ENCODE data around the gene PCDH12.

DNA sequence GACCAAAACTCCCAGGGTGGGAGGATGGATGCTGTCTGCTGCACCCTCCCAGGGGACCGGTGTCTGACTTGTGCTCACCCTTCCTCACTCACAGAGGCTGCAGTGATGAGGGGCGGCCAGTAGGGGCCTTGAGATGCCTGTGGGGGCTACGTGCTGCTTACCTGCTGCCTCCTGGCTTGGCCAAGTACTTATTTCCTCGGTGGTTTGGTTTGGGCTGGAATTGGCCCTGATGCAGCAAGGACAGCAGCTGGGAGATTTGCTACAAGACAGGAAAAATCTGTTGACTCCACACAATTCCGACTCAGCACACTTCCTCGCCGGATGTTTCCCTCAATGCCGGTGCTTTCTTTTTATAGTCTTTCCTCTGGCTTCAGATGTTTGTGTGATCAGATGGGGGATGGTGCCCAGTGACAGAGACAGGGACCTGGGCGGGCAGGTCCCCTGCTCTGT, 6.6 kb downstream of the PCDH12 start:
- TF ChIP-seq POLR2A (IDR thresholded peaks at IDR 0.05) (no peak), POLR2AphosphoS5 (IDR thresholded peaks at IDR 0.05) (peak in 2 of 3 donors; percentile 58 to 71)
- TF ChIP-seq, protein P1, sequence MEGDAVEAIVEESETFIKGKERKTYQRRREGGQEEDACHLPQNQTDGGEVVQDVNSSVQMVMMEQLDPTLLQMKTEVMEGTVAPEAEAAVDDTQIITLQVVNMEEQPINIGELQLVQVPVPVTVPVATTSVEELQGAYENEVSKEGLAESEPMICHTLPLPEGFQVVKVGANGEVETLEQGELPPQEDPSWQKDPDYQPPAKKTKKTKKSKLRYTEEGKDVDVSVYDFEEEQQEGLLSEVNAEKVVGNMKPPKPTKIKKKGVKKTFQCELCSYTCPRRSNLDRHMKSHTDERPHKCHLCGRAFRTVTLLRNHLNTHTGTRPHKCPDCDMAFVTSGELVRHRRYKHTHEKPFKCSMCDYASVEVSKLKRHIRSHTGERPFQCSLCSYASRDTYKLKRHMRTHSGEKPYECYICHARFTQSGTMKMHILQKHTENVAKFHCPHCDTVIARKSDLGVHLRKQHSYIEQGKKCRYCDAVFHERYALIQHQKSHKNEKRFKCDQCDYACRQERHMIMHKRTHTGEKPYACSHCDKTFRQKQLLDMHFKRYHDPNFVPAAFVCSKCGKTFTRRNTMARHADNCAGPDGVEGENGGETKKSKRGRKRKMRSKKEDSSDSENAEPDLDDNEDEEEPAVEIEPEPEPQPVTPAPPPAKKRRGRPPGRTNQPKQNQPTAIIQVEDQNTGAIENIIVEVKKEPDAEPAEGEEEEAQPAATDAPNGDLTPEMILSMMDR (IDR thresholded peaks at IDR 0.05 in 8 of 11, conservative IDR thresholded peaks at IDR 0.05 in 3 of 11) = peak in 7 of 11 experiments; percentile 8 to 48 (median 41)

Data from spleen (tissue), 7 donors.